Stimulated activated CD8-positive, alpha-beta memory T cell treated with anti-CD3 and anti-CD28 coated beads, Interleukin-4, amount 100 ng/mL, for 24 hours (primary cell): Measurements from ENCODE around the gene ATN1.

Source experiments
- DNase-seq: peaks from one replicate; pipeline ENCODE4 v3.0.0-alpha.2; 2020; ENCODE audit warnings: low read depth

ATN1 gene

GRCh38 chr12:6957741-6958608, 30.2 kb downstream of the ATN1 start:
- no peak for DNase-seq

- no peak for DNase-seq
Observed at GRCh38 chr12:6958609-6959057, 30.9 kb downstream of the ATN1 start.

- no peak for DNase-seq
Observed at GRCh38 chr12:6959058-6959804, 31.5 kb downstream of the ATN1 start.

- no peak for DNase-seq
Observed at GRCh38 chr12:6959805-6960592, 32.2 kb downstream of the ATN1 start.

GRCh38 chr12:6960593-6961277, 33.0 kb downstream of the ATN1 start:
- no peak for DNase-seq

GRCh38 chr12:6961278-6961694, 33.5 kb downstream of the ATN1 start:
- DNase-seq, result peak; percentile 92

- DNase-seq, result no peak
Observed at GRCh38 chr12:6961695-6962284, 34.0 kb downstream of the ATN1 start.

- no peak for DNase-seq
Observed at GRCh38 chr12:6962285-6963015, 34.7 kb downstream of the ATN1 start.

GRCh38 chr12:6963016-6963731, 35.4 kb downstream of the ATN1 start:
- DNase-seq, result no peak

GRCh38 chr12:6963791-6964413, 36.1 kb downstream of the ATN1 start:
- no peak for DNase-seq

GRCh38 chr12:6964605-6965025, 36.9 kb downstream of the ATN1 start:
- DNase-seq, result no peak

GRCh38 chr12:6965026-6965661, 37.4 kb downstream of the ATN1 start:
- DNase-seq, result peak; percentile 81

- DNase-seq, result no peak
Observed at GRCh38 chr12:6965714-6966113, 38.0 kb downstream of the ATN1 start.

GRCh38 chr12:6966351-6966750, 38.6 kb downstream of the ATN1 start:
- DNase-seq, result no peak

- DNase-seq, result no peak
Observed at GRCh38 chr12:6967651-6968100, 39.9 kb downstream of the ATN1 start.

- DNase-seq, result no peak
Observed at GRCh38 chr12:6968426-6968825, 40.7 kb downstream of the ATN1 start.

- no peak for DNase-seq
Observed at GRCh38 chr12:6970096-6970527, 42.4 kb downstream of the ATN1 start.

GRCh38 chr12:6974180-6974579, 46.4 kb downstream of the ATN1 start:
- DNase-seq, result no peak
